ENCODE measurements around the gene MTNR1B. TPM values are rescaled to one million over a fixed set of nuclear protein-coding genes. Genes with fewer than 3 reads are reported as not detected.
A peak's percentile ranks its signal among the peaks of the same experiment; 100 is the strongest.

Gene MTNR1B
- total RNA-seq, 1 experiment from 2014 or later, result not detected

DNA sequence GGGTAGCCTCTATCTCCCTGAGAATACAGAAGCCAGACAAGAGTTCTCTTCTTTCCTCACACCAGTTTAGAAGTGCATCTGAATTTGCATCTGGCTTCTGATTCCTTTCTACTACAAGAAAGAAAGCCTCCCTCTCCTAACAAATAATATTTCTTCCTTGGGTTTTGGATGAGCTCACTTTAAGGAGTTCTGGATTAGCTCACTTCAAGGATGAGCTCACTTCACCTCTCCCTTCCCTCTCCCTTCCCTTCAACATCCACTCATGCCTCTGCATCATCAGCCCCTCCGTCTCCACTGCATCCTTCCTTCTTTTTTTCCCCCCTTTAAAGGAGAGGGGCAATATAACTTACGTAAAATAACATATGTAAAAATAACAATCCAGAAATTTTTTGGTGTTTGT, 1.6 kb upstream of the MTNR1B start:
- Histone ChIP-seq H3K9me3 (no peaks in the 10 kb centered on the region), H3K36me3 (no peaks in the 10 kb centered on the region), H3K4me3 (no peak overlapping the region), H3K27me3 (peaks cover 6% of the 10 kb centered on the region; the same call in 1 of the 2 replicates)
- no peak for DNase-seq

DNA sequence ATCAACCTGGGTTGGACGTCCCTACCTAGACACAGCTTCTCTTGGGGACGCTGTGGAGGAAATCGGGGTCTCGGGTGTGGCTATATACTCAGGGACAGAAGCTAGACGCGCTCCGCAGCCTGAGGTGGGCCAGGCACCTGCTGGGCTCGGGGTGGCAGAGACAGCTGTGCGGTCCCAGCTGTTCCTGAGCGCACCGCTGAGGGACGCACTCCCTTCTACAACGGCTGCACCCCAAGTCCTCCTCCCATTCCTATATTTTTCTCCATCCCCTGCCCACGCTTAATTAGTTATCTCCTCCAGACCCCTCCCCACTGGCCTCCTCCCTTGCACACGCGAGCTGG, 188 bp upstream of the MTNR1B start:
- Histone ChIP-seq H3K27me3 (peaks cover 6% of the 10 kb centered on the region; the same call in 1 of the 2 replicates), H3K9me3 (no peaks in the 10 kb centered on the region), H3K4me3 (peak overlapping the region; percentile 9; the same call in 1 of the 2 replicates), H3K36me3 (no peaks in the 10 kb centered on the region)
- DNase-seq, result no peak

DNA sequence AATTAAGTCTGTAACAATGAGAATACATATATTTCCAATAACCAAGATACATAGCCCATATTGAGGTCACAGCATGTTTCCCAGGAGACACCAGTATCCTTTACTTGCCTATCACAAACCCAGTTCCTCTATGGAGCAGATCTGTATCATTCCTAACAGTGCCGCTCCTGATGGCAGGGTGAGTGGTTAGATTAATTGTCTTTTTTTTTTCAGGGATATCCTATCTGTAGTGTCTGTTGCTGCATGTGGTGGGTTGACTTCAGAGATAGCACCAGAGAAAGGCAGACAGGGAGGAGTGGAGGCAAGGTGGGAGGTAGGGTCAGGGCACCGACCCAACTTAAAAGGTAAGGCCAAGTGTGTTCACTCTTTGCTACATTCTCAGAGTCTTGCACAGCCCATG, 2.8 kb downstream of the MTNR1B start:
- Histone ChIP-seq H3K27me3 (peaks cover 6% of the 10 kb centered on the region; the same call in 1 of the 2 replicates), H3K9me3 (no peaks in the 10 kb centered on the region), H3K36me3 (no peaks in the 10 kb centered on the region), H3K4me3 (no peak overlapping the region)
- no peak for DNase-seq

DNA sequence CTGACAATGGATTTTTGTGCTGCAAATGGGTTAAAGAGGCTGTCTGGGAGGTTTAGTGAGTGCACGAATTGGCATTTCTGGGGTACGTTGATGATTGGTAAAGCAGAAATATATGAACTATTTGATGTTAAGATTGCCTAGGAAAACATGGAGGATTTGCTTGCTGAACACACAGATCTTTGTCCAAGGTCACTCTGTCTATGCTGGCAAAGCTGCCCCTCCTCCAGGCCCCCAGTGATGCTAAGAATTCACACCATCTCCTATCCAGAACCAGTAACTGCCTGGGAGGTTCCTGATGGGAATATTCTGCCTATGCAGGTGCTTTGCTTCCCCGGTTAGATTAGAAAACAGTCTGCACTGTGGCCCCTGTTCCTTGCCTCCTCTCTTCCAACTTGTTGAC, 5.8 kb downstream of the MTNR1B start:
- no peak overlapping the region for H3K4me3 ChIP-seq
- no peaks in the 10 kb centered on the region for H3K36me3 ChIP-seq
- DNase-seq, result no peak
- no peaks in the 10 kb centered on the region for H3K27me3 ChIP-seq
- H3K9me3 ChIP-seq, result no peaks in the 10 kb centered on the region

DNA sequence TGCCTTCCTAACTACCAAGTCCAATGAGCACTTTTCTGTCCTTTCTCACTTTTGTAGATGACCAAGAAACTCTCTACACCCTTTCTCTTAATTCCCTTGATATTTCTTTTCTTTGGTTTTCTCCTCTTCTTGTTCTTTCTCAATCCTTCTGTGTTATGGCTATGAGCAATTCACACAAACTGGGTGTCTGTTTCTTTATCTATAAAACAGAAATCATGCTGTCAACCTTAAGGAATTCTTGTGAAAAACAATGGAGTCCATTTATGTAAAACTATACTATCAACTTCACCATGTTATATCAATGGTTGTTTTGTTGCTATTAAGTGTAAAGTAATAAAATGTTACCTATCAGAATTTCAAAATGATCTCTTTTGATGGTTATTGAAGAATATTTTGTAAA, 7.2 kb downstream of the MTNR1B start:
- Histone ChIP-seq H3K36me3 (no peaks in the 10 kb centered on the region), H3K9me3 (no peaks in the 10 kb centered on the region), H3K27me3 (no peaks in the 10 kb centered on the region), H3K4me3 (no peak overlapping the region)
- DNase-seq, result no peak

DNA sequence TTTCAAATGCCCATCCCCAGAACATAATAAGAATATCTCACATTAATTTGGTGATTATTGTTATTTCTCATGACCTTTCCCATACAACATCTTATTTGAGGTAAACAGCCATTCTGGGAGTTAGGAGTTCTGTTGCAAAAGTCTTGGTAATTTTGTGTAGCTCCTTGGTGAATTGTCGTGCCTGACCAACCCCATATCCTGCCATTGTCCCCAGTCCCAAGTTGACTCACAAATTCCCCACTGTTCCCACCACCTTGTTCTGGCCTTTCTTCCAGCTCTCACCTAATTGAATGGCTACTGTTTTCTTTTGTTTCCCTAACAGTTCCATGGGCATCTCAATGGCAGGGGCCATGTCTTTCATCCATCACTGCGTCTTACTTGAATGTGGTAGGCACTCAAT, 8.0 kb downstream of the MTNR1B start:
- no peaks in the 10 kb centered on the region for H3K9me3 ChIP-seq
- no peaks in the 10 kb centered on the region for H3K36me3 ChIP-seq
- H3K4me3 ChIP-seq, result no peak overlapping the region
- DNase-seq, result no peak
- H3K27me3 ChIP-seq, result no peaks in the 10 kb centered on the region

DNA sequence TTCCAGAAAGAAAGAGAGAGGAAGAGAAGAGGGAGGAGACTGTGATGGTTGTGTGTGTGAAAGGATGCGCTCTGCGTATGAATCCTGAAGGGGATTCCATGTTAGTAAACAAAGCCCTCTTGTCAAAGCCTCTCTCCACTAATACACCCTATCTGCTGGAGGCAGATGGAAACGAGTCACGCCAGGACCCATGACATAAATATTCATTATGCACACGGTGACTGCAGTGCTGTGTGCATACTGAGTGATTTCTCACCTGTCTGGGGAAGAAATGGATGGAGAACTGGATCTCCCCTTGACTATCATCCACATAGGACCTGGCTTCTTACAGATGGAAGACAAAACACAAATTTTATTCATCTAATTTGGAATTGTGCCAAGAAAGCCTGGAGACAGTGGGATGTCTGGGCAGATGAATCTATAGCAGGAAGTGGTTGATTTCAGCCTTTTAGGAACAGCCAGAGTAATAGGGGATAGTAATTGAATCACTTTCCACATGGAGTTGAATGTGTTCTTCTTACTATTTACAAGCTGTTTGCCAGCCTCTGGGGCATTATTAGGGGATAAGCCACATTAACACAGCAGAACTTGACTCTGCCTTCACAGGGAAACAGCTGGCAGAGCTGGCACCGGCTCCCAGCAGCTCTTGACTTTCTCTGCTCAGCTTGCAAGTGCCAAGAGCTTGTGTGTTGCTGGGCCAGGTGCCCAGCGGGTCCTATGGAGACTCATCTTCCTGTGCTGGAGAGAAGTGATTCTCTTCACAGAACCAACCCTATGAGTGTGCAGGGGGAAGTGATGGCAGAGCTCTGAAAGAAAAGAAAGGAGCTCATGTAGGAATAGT, 9.0 kb downstream of the MTNR1B start:
- H3K27me3 ChIP-seq, result no peaks in the 10 kb centered on the region
- no peaks in the 10 kb centered on the region for H3K9me3 ChIP-seq
- no peaks in the 10 kb centered on the region for H3K36me3 ChIP-seq
- DNase-seq, result peak; percentile 99
- H3K4me3 ChIP-seq, result no peak overlapping the region

DNA sequence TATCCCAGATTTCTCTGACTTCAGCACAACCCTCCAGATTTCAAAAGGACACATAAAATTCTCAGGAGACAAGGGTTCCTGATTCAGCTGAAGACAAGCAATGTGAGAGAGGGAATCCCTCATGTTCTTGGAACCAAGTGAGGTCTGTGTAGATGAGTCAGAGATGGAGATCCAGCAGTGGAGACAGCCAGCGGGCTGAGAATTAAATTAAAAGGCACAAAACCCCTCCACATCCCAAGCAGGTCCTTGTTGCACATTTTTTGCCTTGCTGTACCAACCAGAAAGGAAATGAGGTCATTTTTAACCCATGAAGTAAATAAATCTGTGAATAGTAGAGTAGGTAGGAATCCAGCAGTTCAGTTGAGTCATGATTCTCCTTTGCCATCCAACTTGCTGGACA, 9.7 kb downstream of the MTNR1B start:
- DNase-seq, result peak; percentile 73
- Histone ChIP-seq H3K27me3 (no peaks in the 10 kb centered on the region), H3K4me3 (no peak overlapping the region), H3K36me3 (no peaks in the 10 kb centered on the region), H3K9me3 (no peaks in the 10 kb centered on the region)

DNA sequence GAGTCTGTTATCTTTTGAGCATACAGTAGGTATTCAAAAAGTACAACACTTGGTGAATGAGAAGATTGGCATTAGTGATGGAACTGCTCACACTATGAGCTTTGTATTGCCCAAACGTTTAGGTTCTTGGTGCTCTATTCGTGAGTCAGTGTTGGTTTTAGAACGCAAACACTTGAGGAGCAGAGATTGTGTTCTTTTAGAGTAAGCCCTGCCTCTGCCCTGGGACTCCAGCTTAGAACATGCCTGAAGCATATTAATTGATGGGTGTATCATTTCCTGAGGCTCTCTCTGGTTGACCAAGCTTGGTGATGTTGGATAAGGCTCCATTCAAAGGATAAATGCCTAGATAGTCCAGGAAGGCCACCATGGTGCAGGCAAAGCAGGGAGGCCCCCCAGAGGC, 10.9 kb downstream of the MTNR1B start:
- H3K36me3 ChIP-seq, result no peaks in the 10 kb centered on the region
- H3K27me3 ChIP-seq, result no peaks in the 10 kb centered on the region
- no peak overlapping the region for H3K4me3 ChIP-seq
- DNase-seq, result no peak
- H3K9me3 ChIP-seq, result no peaks in the 10 kb centered on the region

DNA sequence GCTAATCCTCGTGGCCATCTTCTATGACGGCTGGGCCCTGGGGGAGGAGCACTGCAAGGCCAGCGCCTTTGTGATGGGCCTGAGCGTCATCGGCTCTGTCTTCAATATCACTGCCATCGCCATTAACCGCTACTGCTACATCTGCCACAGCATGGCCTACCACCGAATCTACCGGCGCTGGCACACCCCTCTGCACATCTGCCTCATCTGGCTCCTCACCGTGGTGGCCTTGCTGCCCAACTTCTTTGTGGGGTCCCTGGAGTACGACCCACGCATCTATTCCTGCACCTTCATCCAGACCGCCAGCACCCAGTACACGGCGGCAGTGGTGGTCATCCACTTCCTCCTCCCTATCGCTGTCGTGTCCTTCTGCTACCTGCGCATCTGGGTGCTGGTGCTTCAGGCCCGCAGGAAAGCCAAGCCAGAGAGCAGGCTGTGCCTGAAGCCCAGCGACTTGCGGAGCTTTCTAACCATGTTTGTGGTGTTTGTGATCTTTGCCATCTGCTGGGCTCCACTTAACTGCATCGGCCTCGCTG, 12.1 kb downstream of the MTNR1B start:
- Histone ChIP-seq H3K36me3 (no peaks in the 10 kb centered on the region), H3K9me3 (no peaks in the 10 kb centered on the region), H3K27me3 (no peaks in the 10 kb centered on the region), H3K4me3 (no peak overlapping the region)
- DNase-seq, result no peak

DNA sequence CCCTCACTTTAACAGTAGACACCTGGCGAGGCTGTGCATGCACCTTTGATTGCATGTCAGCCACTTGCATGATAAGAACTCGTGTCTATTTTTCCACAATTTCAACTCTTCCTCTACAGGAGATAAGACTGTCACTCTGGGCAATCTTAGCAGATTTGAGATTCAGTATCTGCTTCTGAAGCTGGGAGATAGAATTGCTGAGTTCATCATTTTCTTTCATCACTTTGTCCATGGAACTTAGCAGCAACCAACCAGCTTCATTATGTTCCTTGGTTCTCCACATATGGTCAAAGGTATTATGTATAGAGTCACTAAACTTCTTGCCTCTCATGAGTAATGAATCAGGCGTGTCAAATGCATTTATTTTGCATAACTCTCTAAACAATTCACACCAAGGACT, 17.1 kb downstream of the MTNR1B start:
- Histone ChIP-seq H3K9me3 (no peaks in the 10 kb centered on the region), H3K27me3 (no peaks in the 10 kb centered on the region), H3K4me3 (no peak overlapping the region), H3K36me3 (no peaks in the 10 kb centered on the region)
- DNase-seq, result no peak

DNA sequence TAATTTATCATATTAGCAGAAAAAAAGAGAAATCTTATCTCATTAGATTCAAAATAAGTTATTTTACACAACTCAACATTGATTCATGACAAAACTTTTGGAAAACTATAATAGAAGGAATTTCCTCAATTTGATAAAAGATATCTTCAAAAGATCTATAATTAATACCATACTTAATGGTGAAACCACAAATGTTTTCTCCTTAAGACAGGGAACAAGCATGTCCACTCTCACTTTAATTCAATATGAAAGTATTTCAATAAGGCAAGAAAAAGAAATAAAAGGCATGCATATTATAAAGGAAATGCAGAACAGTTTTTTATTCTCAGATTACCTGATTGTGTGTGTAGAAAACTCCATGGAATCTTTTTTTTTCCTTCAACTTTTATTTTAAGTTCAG, 23.6 kb downstream of the MTNR1B start:
- Histone ChIP-seq H3K9me3 (no peaks in the 10 kb centered on the region), H3K36me3 (no peaks in the 10 kb centered on the region), H3K27me3 (no peaks in the 10 kb centered on the region), H3K4me3 (no peak overlapping the region)
- DNase-seq, result no peak

DNA sequence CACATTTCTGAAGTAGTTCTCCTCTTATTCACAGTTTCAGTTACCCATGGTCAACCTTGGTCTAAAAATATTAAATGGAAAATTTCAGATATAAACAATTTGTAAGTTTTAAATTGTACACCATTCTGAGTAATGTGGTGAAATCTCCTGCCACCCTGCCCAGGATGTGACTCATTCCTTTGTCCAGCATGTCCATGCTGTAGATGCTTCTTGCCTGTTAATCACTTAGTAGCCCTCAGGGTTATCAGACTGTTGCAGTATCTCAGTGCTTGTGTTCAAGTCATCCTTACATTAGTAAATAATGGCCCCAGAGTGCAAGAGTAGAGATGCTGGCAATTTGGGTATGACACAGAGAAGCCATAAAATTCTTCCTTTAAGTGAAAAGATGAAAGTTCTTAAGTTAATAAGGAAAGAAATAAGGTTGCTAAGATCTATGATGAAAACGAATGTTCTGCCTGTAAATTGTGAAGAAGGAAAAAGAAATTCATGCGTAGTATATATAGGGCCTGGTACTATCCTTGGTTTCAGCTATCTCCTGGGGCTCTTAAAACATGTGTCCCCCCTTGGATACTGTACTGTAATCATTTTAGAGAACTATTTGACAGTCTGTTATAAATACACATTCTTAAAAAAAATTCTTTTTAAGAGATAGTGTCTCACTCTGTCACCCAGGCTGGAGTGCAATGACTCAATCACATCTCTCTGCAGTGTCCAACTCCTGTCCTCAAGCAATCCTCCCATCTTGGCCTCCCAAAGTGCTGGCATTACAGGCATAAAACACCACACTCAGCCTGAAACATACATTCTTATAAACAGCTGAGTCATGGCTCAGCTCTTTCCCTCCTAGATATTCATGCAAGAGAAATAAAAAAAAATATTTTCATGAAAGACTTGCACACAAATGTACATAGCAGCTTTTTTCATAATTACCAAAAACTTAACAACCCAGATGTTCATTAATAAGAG, 31.3 kb downstream of the MTNR1B start:
- H3K36me3 ChIP-seq, result no peaks in the 10 kb centered on the region
- peaks cover 11% of the 10 kb centered on the region for H3K9me3 ChIP-seq
- no peak overlapping the region for H3K4me3 ChIP-seq
- no peaks in the 10 kb centered on the region for H3K27me3 ChIP-seq
- peak; percentile 86 for DNase-seq

DNA sequence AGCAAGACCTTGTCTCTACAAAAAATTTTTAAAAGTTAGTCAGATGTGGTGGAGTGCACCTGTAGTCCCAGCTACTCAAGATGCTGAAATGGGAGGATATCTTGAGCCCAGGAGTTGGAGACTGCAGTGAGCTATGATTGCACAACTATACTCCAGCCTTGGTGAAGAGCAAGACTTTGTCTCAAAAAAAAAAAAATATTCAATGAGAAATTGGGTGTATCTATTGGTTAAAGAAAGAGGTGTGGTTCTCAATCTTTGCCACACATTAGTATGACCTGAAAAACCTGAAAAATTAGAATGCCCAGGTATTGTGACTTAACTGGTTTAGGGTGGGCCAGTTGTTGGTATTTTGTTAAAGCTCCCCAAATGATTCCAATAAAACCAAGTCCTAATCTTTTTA, 32.4 kb downstream of the MTNR1B start:
- Histone ChIP-seq H3K4me3 (no peak overlapping the region), H3K27me3 (no peaks in the 10 kb centered on the region), H3K9me3 (peaks cover 11% of the 10 kb centered on the region), H3K36me3 (no peaks in the 10 kb centered on the region)
- no peak for DNase-seq

DNA sequence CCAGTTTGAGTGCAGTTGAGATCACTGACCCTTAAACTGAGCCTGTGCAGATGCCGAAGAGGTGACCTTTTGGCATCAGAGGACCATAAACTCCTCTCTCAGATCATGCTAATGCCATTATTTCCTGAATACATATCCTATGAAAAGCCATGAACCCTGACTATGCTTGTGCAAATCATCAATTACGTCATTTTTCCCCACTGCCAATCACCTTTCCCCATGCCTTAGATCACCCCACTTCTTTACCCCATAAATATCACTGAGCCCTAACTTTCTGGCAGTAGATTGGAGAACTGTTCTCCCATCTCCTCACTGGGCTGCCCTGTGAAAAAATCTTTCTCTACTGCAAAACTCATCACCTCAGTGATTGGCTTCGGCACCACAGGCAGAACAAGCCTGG, 32.9 kb downstream of the MTNR1B start:
- H3K27me3 ChIP-seq, result no peaks in the 10 kb centered on the region
- no peak for DNase-seq
- no peak overlapping the region for H3K4me3 ChIP-seq
- no peaks in the 10 kb centered on the region for H3K36me3 ChIP-seq
- H3K9me3 ChIP-seq, result peaks cover 11% of the 10 kb centered on the region

DNA sequence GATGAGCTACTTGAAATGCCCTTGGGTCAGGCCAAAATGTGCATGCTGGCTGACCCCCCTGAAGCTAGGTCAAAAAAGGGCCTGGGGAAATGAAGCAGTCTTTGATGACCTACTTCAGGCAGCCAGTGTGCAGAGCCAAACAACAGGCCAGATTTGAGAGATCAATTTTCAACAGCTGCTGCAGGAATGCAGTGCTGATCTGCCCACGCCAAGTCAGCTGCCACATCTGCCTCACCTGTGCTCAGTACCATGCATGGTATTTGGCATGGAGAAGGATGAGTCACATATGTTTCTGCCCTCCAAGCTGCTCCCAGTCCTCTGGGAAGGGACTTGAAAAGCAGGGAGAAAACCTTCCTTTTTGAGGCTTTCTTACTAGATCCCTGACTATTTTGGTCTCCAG, 35.8 kb downstream of the MTNR1B start:
- DNase-seq, result peak; percentile 79
- no peaks in the 10 kb centered on the region for H3K27me3 ChIP-seq
- H3K4me3 ChIP-seq, result no peak overlapping the region
- no peaks in the 10 kb centered on the region for H3K36me3 ChIP-seq
- peaks cover 8% of the 10 kb centered on the region; the same call in 1 of the 2 replicates for H3K9me3 ChIP-seq

DNA sequence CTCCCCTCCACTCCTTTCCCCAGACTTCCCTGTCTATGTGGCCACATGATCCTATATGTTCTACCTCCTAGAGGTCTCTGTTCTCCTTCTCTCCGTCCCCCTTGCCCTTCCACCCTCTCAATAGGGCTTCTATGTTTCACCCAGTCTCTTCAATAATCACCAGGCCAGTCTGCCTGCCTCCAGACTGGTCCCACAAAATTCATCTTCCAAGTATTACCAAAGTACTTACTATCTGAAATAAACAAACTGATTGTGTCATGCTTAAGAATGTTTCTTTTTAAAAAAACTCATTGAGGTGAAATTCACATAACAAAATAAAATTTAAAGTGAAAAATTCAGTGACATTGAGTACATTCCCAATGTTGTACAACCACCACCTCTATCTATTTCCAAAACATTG, 44.2 kb downstream of the MTNR1B start:
- peaks cover 6% of the 10 kb centered on the region; the same call in 1 of the 2 replicates for H3K9me3 ChIP-seq
- H3K4me3 ChIP-seq, result no peak overlapping the region
- no peaks in the 10 kb centered on the region for H3K27me3 ChIP-seq
- no peak for DNase-seq
- H3K36me3 ChIP-seq, result no peaks in the 10 kb centered on the region

Data from MG63 (cell line).